Activated CD4-positive, alpha-beta memory T cell treated with anti-CD3 and anti-CD28 coated beads for 36 hours (primary cell): ENCODE data around the gene CFAP69. TPM values are rescaled to one million over a fixed set of nuclear protein-coding genes. Genes with fewer than 3 reads are reported as not detected.

Experiments used
- CTCF ChIA-PET: fragments of 350-600 bp; sonication (Branson Sonifier 250); formaldehyde crosslinking; loops from one replicate; lab custom pipeline; 2021; ENCODE audit warnings: antibody characterized with exemption, inconsistent platforms; lab: Charles Lee
- POLR2A ChIA-PET: fragments of 350-600 bp; sonication (Branson Sonifier 250); formaldehyde crosslinking; loops from one replicate; lab custom pipeline; 2021; ENCODE audit warnings: antibody characterized with exemption; lab: Charles Lee
- DNase-seq: peaks from one replicate; pipeline ENCODE4 v3.0.0-alpha.2; 2020
- H3K27ac Mint-ChIP-seq: one replicate; pipeline ENCODE4 v1.8.0; 2021; ENCODE audit warnings: mixed read lengths
- H3K27me3 Mint-ChIP-seq: one replicate; pipeline ENCODE4 v1.8.0; 2021; ENCODE audit warnings: mixed read lengths
- H3K36me3 Mint-ChIP-seq: one replicate; pipeline ENCODE4 v1.8.0; 2021; ENCODE audit warnings: mixed read lengths
- H3K4me1 Mint-ChIP-seq: one replicate; pipeline ENCODE4 v1.8.0; 2021; ENCODE audit warnings: low read depth, mixed read lengths
- H3K4me3 Mint-ChIP-seq: one replicate; pipeline ENCODE4 v1.8.0; 2021; ENCODE audit warnings: mild to moderate bottlenecking, mixed read lengths
- H3K9me3 Mint-ChIP-seq: one replicate; pipeline ENCODE4 v1.8.0; 2021; ENCODE audit warnings: mixed read lengths
- intact Hi-C: fragments of 100-400 bp; cut with micrococcal nuclease; formaldehyde crosslinking; loops from one replicate; pipeline ENCODE4 v1.15.1; 2023
- total RNA-seq, 2 experiments: library from RNA; stranded (reverse); gene quantifications; one replicate each; pipeline ENCODE4 v1.2.3, GENCODE V29; 2021

CFAP69 gene
- total RNA-seq, 2 experiments from 2014 or later, result 0.48 TPM; not detected in 1

DNA sequence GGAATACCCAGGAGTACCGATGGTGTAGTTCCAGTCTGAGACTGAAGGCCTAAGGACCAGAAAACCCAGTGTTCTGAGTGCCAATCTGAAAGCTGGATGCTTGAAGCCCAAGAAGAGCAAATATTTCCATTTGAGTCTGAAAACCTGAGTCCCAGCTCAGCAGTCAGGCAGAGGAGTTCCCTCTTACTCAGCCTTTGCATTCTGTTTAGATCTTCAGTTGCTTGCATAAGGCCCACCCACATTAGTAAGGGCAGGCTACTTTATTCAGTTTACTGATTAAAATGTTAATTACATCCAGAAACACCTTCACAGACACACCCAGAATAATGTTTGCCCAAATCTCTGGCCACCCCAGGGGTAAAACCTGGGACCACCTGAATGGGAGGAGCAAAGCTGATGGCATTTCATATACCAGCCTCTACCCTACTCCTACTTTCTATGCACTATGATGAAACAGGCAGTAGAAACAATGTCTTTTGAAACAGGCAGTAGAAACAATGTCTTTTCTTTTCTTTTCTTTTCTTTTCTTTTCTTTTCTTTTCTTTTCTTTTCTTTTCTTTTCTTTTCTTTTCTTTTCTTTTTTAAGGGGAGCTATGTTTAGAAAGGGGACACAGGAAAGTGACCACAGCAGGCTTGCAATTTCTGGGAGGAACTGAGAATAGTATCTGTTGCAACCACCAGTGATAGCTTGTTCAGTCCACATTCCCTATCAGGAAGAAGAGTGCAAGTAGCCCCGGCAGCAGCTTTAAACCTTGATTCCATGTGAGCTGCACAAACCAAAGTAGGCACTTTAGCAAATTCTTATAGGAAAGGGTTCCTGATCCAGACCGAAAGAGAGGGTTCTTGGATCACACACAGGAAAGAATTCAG lies 45.5 kb downstream of the CFAP69 start:
- ChIA-PET POLR2A (no interaction called here), CTCF (no interaction called here)
- no peak for DNase-seq
- Mint-ChIP-seq H3K4me1 (peaks cover 1% of the 10 kb centered on the region), H3K27me3 (peaks cover 3% of the 10 kb centered on the region), H3K36me3 (no peaks in the 10 kb centered on the region), H3K4me3 (no peak overlapping the region), H3K27ac (no peak overlapping the region), H3K9me3 (peaks cover 6% of the 10 kb centered on the region)
- intact Hi-C loops, result no loop called here

- Mint-ChIP-seq H3K27me3 (peaks cover under 1% of the 10 kb centered on the region), H3K36me3 (no peaks in the 10 kb centered on the region), H3K27ac (no peak overlapping the region), H3K9me3 (peaks cover 2% of the 10 kb centered on the region), H3K4me3 (no peak overlapping the region), H3K4me1 (no peaks in the 10 kb centered on the region)
- intact Hi-C loops, result loop anchor here (1.0 kb wide), 1 partner anchor 144 kb away; the partner anchor contains the start of gene STEAP1
- CTCF ChIA-PET, result interaction anchor here (1.0 to 1.3 kb wide), 3 partner anchors 9 to 129 kb away, joined by 3 to 4 read pairs (median 3); no protein-coding TSS in a partner anchor
- POLR2A ChIA-PET, result no interaction called here
- DNase-seq, result no peak
Measured at GRCh38 chr7:90298145-90299038, 53.4 kb downstream of the CFAP69 start.

GRCh38 chr7:90303241-90303640 lies 58.3 kb downstream of the CFAP69 start:
- CTCF ChIA-PET, result interaction anchor here (0.8 to 1.8 kb wide), 3 partner anchors 9 to 149 kb away, joined by 3 to 4 read pairs (median 3); partner anchors contain the start of gene STEAP1
- no peak overlapping the region for H3K4me3 Mint-ChIP-seq
- no peak overlapping the region for H3K27ac Mint-ChIP-seq
- no peaks in the 10 kb centered on the region for H3K36me3 Mint-ChIP-seq
- H3K27me3 Mint-ChIP-seq, result peaks cover 4% of the 10 kb centered on the region
- H3K9me3 Mint-ChIP-seq, result no peaks in the 10 kb centered on the region
- no peak for DNase-seq
- intact Hi-C loops, result no loop called here
- POLR2A ChIA-PET, result no interaction called here
- no peaks in the 10 kb centered on the region for H3K4me1 Mint-ChIP-seq

DNA sequence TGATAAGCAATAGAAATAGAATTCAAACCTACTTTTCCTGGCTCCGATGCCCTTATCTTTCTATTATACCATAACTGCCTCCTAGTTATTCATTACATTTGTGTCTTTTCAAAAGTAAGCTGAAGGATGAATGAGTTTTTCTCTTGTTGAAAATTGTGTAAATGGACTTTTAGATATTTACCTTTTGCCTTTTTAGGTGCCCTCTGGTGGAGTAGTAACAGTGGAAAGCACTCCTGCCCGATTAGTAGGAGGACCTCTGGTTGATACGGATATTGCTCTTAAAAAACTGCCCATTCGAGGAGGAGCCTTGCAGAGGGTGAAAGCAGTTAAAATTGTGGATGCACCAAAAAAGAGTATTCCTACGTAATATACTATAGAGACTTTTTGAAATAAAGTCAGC lies 64.9 kb downstream of the CFAP69 start:
- H3K4me1 Mint-ChIP-seq, result no peaks in the 10 kb centered on the region
- ChIA-PET POLR2A (no interaction called here), CTCF (interaction anchor here (1.6 kb wide), 1 partner anchor 118 kb away, joined by 6 read pairs; no protein-coding TSS in a partner anchor)
- intact Hi-C loops, result loop anchor here (5.0 kb wide), 1 partner anchor 102 kb away; no protein-coding TSS in a partner anchor
- H3K4me3 Mint-ChIP-seq, result no peak overlapping the region
- no peaks in the 10 kb centered on the region for H3K9me3 Mint-ChIP-seq
- no peak overlapping the region for H3K27ac Mint-ChIP-seq
- H3K36me3 Mint-ChIP-seq, result no peaks in the 10 kb centered on the region
- no peak for DNase-seq
- H3K27me3 Mint-ChIP-seq, result peaks cover 3% of the 10 kb centered on the region

DNA sequence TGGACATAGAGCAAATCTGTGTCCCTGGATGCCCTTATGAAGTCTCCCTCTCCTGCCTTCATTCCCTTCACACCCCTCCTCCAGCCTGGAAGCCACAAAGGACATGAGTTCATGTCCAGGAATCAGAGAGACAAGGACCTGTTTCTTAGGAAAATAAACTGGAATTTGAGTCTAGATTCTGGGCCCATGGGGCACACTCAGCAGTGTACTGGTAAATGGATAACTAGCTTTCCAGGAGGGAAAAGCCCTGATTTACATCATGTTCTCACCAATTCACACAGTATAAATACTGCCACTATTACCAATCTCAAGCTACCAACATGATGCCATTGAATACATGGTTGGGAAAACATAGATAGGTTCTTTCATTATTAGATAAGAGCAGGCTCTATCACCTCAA lies 66.2 kb downstream of the CFAP69 start:
- no peak for DNase-seq
- H3K27me3 Mint-ChIP-seq, result peaks cover 3% of the 10 kb centered on the region
- no peak overlapping the region for H3K4me3 Mint-ChIP-seq
- intact Hi-C loops, result loop anchor here (5.0 kb wide), 1 partner anchor 101 kb away; no protein-coding TSS in a partner anchor
- no peaks in the 10 kb centered on the region for H3K9me3 Mint-ChIP-seq
- no peaks in the 10 kb centered on the region for H3K36me3 Mint-ChIP-seq
- ChIA-PET CTCF (interaction anchor here (1.2 kb wide), 1 partner anchor 24 kb away, joined by 3 read pairs; no protein-coding TSS in a partner anchor), POLR2A (no interaction called here)
- no peak overlapping the region for H3K27ac Mint-ChIP-seq
- H3K4me1 Mint-ChIP-seq, result no peaks in the 10 kb centered on the region

GRCh38 chr7:90312745-90313144 lies 67.8 kb downstream of the CFAP69 start:
- peaks cover 7% of the 10 kb centered on the region for H3K27me3 Mint-ChIP-seq
- H3K4me3 Mint-ChIP-seq, result no peak overlapping the region
- no peaks in the 10 kb centered on the region for H3K36me3 Mint-ChIP-seq
- H3K27ac Mint-ChIP-seq, result no peak overlapping the region
- H3K9me3 Mint-ChIP-seq, result no peaks in the 10 kb centered on the region
- no peaks in the 10 kb centered on the region for H3K4me1 Mint-ChIP-seq
- DNase-seq, result no peak
- ChIA-PET CTCF (interaction anchor here (0.7 to 3.8 kb wide), 8 partner anchors 48 to 119 kb away, joined by 3 to 35 read pairs (median 4); partner anchors contain the start of gene CLDN12), POLR2A (no interaction called here)
- intact Hi-C loops, result loop anchor here (1.0 to 5.0 kb wide), 2 partner anchors 100 to 116 kb away; no protein-coding TSS in a partner anchor

- ChIA-PET POLR2A (no interaction called here), CTCF (interaction anchor here (3.8 kb wide), 1 partner anchor 114 kb away, joined by 35 read pairs; no protein-coding TSS in a partner anchor)
- Mint-ChIP-seq H3K27me3 (peaks cover 7% of the 10 kb centered on the region), H3K27ac (no peak overlapping the region), H3K9me3 (no peaks in the 10 kb centered on the region), H3K4me1 (no peaks in the 10 kb centered on the region), H3K36me3 (no peaks in the 10 kb centered on the region), H3K4me3 (no peak overlapping the region)
- no peak for DNase-seq
- intact Hi-C loops, result loop anchor here (5.0 kb wide), 1 partner anchor 98 kb away; no protein-coding TSS in a partner anchor
Measured at GRCh38 chr7:90313907-90314306, 68.9 kb downstream of the CFAP69 start.

DNA sequence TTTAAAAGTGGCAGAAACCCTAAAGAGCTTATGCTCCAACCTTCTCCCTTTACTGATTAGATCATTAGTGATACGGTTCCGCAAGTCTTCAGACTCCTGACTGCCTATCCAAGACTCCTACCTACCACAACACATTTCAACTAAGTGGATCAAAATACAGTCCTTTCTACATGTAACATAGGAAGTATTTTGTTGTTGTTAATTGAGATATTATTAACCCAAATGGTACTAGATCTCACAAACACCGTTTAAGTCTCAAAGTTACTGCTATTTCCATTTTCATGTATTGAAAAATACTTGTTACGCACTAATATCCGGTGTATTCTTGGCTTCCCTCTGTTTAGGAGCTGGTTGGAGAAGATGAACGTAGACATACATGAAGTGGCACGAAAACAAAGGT lies 75.0 kb downstream of the CFAP69 start:
- CTCF ChIA-PET, result interaction anchor here (0.6 kb wide), 1 partner anchor 932 kb away, joined by 3 read pairs; no protein-coding TSS in a partner anchor
- Mint-ChIP-seq H3K27me3 (peaks cover 40% of the 10 kb centered on the region), H3K4me1 (peaks cover 11% of the 10 kb centered on the region), H3K9me3 (no peaks in the 10 kb centered on the region), H3K27ac (no peak overlapping the region), H3K4me3 (no peak overlapping the region), H3K36me3 (no peaks in the 10 kb centered on the region)
- intact Hi-C loops, result no loop called here
- no peak for DNase-seq
- POLR2A ChIA-PET, result no interaction called here

- POLR2A ChIA-PET, result no interaction called here
- peaks cover 11% of the 10 kb centered on the region for H3K4me1 Mint-ChIP-seq
- H3K36me3 Mint-ChIP-seq, result no peaks in the 10 kb centered on the region
- DNase-seq, result no peak
- peaks cover 40% of the 10 kb centered on the region for H3K27me3 Mint-ChIP-seq
- no peaks in the 10 kb centered on the region for H3K9me3 Mint-ChIP-seq
- H3K27ac Mint-ChIP-seq, result no peak overlapping the region
- H3K4me3 Mint-ChIP-seq, result no peak overlapping the region
- CTCF ChIA-PET, result interaction anchor here (0.6 to 2.3 kb wide), 2 partner anchors 25 to 932 kb away, joined by 3 to 6 read pairs; no protein-coding TSS in a partner anchor
- intact Hi-C loops, result no loop called here
Measured at GRCh38 chr7:90320418-90320800, 75.4 kb downstream of the CFAP69 start.

GRCh38 chr7:90320801-90321494 lies 76.0 kb downstream of the CFAP69 start, which contains the start of gene FAM237B:
TSS of gene FAM237B (minus strand) at chr7:90321304. CDS start at chr7:90319748, 1,556 bp downstream.
- POLR2A ChIA-PET, result no interaction called here
- peaks cover 11% of the 10 kb centered on the region for H3K4me1 Mint-ChIP-seq

GRCh38 chr7:90322837-90323236 lies 77.9 kb downstream of the CFAP69 start:
- Mint-ChIP-seq H3K4me3 (no peak overlapping the region), H3K36me3 (no peaks in the 10 kb centered on the region), H3K27ac (no peak overlapping the region), H3K4me1 (peaks cover 11% of the 10 kb centered on the region), H3K27me3 (peaks cover 36% of the 10 kb centered on the region), H3K9me3 (no peaks in the 10 kb centered on the region)
- DNase-seq, result no peak
- ChIA-PET POLR2A (no interaction called here), CTCF (interaction anchor here (2.3 kb wide), 1 partner anchor 23 kb away, joined by 6 read pairs; no protein-coding TSS in a partner anchor)
- intact Hi-C loops, result no loop called here

More at GRCh38 chr7:90320801-90321494, 76.0 kb downstream of the CFAP69 start, which contains the start of gene FAM237B:
- H3K27ac Mint-ChIP-seq, result no peak within 1 kb of the TSS
- DNase-seq, result no peak
- H3K4me3 Mint-ChIP-seq, result no peak within 1 kb of the TSS
- CTCF ChIA-PET, result interaction anchor here (2.3 kb wide), 1 partner anchor 25 kb away, joined by 6 read pairs; no protein-coding TSS in a partner anchor
- intact Hi-C loops, result no loop called here
- peaks cover 40% of the 10 kb centered on the region for H3K27me3 Mint-ChIP-seq
- no peaks in the 10 kb centered on the region for H3K36me3 Mint-ChIP-seq
- H3K9me3 Mint-ChIP-seq, result no peaks in the 10 kb centered on the region
